GM04503 (cell line): Measurements from ENCODE around the gene ASXL1.
"Not testable (repeated sequence)": the region's sequence is repeated elsewhere in the genome, so short reads cannot be mapped to it uniquely, and the experiment has no call there.

Experiments used
- DNase-seq: peaks from one replicate; pipeline ENCODE4 v3.0.0-alpha.2; 2012; ENCODE audit warnings: low read depth

Gene ASXL1

GRCh38 chr20:32407131-32407750 lies 49.1 kb downstream of the ASXL1 start:
- DNase-seq: not testable (repeated sequence)

DNA sequence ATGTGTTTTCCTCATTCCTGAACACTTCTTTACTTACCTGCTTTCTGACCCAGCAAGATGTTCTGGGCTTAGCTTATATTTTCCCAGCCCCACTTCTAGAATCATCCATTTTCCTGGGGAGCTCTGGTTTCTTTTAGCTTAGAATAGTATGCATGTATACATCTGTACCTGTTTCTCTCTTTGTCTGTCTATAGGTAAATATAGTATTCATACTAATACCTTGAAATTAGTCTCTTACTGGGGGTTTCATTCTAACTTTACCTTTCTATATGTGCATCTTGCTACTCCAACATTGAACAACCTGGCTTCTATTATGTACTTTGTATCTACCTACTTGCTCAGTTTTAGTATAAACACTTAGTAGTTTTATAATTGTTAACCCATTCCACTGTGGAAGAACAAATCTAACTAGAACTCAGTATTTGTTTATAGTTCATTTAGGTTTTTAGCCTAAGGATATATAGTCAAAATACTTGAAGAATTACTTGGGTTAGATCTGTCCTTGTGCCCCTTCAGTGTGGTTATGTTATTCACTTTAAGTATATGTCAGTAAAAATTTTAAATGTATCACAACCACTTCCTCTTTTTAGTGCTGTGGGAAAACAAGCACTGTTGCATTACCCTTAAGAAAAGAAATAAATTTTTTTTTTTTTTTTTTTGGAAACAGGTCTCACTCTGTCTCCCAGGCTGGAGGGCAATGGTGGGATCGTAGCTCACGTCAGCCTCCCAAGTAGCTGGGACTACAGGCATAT lies 54.0 kb downstream of the ASXL1 start:
- DNase-seq: no peak

DNA sequence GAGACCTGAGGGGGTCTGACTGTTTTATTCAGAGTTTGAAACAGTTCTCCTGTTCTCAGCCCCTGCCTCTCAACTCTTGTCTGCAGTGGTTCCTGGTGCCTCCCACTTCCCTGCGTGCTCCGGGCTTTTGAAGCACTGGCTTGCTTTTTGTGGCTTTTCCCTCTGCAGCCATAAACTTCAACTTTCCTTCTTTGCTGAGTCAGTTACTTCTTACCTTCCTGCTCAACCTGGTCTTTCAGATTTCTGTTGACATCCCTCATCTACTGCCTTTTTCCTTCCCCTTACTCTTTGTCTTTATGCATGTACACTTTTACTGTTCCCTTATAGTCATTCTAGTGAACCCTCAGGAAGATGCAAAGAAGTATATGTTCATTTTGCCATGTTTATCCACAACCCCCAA lies 57.4 kb downstream of the ASXL1 start:
- no peak for DNase-seq

DNA sequence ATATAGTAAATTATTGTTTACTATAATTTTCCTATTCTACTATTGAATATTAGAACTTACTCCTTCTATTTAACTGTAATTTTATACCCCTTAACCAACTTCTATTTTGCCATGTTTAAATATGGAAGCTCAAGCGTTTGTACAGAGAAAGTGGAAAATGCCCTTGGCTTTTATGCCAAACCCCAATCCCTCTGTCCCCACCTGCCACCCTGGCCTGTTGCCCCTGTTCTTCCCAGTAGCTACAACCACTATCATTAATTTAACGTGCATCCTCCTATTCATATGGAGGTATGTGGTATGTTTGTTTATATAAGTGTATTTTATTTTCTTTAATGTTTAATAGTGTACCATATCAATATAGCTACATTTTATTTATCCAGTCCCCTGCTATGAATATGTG lies 58.1 kb downstream of the ASXL1 start:
- no peak for DNase-seq

DNA sequence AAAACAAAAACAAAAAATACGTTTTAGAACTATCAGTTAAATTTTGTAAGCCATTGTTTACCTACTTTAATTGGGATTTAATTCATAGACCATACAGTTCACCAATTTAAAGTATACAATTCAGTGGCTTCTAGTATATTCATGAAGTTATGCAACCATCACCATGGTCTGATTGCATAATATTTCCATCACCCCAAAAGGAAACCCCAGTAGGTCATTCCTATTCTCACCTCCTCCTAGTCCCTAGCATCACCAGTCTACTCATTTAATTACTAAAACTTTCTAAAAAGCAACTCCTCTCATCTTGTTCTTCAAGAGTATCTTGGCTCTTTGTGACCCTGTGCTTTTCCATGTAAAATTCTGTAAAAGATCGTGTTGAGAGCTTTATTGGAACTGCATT lies 60.2 kb downstream of the ASXL1 start:
- DNase-seq: no peak

DNA sequence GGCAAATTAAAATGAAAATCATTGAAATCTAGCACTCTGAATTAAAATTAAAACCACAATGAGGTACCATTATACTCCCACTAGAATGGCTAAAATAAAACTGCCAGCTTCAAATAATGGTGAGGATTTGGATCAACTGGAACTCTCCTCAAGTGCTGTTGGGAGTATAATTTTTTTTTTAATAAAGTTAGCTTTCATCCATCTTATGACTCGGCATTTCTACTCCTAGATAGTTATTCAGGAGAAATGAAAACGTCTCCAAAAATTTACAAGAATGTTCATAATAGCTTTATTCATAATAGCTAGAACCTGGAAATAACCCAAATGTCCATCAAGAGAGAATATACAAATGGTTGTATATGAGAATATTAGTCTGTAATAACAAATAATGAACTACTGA lies 63.2 kb downstream of the ASXL1 start:
- DNase-seq: no peak

DNA sequence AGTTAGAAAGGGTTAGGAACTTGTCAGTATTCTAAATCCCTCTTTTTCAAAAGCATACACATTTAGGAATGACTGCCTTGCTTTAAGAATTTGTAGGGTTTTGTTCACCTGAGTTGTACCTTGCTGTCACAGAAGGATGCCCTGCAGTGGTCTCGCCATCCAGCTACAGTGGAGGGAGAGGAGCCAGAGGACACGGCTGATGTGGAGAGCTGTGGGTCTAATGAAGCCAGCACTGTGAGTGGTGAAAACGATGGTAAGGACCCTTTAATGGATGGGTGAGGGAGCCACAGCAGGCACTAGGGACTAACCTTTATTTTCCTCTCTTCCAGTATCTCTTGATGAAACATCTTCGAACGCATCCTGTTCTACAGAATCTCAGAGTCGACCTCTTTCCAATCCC lies 69.9 kb downstream of the ASXL1 start:
- DNase-seq: no peak

DNA sequence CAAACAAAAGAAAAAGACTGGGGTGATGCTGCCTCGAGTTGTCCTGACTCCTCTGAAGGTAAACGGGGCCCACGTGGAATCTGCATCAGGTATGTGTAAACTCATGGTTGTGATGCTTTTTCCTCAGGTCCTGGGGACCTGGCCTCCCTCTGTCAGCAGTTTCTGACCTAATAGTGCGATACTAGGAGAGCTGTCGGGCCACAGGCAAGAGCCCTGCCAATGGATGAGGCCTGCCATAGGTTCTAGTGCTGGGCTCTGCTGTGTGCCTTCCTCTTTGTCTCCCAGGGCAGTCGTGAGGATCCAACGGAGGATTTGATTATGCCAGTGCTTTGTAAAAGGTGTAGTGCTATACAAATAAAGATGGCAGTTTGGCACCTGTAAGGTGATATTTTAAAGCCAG lies 71.2 kb downstream of the ASXL1 start:
- DNase-seq: no peak

DNA sequence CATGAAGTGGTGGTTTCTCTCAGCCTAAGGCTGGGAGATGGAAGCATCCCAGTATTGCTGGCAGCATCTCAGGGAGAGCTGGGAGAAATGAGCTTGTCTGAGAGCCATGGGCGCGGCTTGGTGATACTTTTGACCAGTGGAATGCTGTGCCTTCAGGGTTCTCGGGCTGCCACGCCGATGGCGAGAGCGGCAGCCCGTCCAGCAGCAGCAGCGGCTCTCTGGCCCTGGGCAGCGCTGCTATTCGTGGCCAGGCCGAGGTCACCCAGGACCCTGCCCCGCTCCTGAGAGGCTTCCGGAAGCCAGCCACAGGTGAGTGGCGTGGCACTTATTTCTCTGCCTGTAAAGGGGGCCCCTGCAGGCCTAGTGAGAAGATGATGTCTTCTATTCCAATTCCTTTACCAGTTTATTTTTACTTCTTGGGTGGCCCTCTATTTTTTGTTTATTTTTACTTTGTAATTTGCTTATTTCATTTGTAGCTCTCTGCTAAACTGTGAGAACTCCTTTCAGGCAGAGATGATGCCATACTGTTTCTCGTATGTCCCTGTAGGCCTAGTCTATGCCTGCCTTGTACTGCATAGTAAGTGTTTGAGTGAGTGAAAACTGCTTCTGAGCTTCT lies 71.7 kb downstream of the ASXL1 start:
- no peak for DNase-seq

DNA sequence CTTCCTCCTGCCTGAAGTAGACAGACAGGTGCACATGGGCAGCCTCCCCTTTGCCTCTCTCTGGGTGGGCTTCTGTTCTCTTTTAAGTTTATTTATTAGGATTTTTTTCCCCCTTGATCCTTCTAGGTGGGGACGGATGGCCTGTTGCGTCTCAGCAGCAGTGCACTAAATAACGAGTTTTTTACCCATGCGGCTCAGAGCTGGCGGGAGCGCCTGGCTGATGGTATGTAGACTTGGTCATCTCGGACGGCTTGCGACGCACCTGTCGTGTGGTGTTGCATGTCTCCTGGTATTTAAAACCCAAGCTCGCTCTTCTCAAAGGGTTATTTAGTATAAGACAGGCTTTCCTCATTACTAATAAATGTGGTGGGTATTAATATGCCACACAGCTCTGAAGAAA lies 73.3 kb downstream of the ASXL1 start:
- DNase-seq: no peak

GRCh38 chr20:32432277-32432676 lies 74.1 kb downstream of the ASXL1 start:
- DNase-seq: no peak

- DNase-seq: no peak
Observed at GRCh38 chr20:32433311-32434021, 75.3 kb downstream of the ASXL1 start.

DNA sequence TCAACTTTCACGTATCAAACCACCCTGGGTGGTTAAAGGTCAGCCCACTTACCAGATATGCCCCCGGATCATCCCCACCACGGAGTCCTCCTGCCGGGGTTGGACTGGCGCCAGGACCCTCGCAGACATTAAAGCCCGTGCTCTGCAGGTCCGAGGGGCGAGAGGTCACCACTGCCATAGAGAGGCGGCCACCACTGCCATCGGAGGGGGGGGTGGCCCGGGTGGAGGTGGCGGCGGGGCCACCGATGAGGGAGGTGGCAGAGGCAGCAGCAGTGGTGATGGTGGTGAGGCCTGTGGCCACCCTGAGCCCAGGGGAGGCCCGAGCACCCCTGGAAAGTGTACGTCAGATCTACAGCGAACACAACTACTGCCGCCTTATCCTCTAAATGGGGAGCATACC lies 76.3 kb downstream of the ASXL1 start:
- no peak for DNase-seq

GRCh38 chr20:32435449-32436107 lies 77.4 kb downstream of the ASXL1 start:
- DNase-seq: no peak

DNA sequence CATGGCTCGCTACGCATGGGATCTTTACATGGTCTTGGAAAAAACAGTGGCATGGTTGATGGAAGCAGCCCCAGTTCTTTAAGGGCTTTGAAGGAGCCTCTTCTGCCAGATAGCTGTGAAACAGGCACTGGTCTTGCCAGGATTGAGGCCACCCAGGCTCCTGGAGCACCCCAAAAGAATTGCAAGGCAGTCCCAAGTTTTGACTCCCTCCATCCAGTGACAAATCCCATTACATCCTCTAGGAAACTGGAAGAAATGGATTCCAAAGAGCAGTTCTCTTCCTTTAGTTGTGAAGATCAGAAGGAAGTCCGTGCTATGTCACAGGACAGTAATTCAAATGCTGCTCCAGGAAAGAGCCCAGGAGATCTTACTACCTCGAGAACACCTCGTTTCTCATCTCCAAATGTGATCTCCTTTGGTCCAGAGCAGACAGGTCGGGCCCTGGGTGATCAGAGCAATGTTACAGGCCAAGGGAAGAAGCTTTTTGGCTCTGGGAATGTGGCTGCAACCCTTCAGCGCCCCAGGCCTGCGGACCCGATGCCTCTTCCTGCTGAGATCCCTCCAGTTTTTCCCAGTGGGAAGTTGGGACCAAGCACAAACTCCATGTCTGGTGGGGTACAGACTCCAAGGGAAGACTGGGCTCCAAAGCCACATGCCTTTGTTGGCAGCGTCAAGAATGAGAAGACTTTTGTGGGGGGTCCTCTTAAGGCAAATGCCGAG lies 78.2 kb downstream of the ASXL1 start:
- no peak for DNase-seq

GRCh38 chr20:32436968-32437367 lies 78.8 kb downstream of the ASXL1 start:
- DNase-seq: no peak

GRCh38 chr20:32437391-32438074 lies 79.4 kb downstream of the ASXL1 start:
- no peak for DNase-seq

DNA sequence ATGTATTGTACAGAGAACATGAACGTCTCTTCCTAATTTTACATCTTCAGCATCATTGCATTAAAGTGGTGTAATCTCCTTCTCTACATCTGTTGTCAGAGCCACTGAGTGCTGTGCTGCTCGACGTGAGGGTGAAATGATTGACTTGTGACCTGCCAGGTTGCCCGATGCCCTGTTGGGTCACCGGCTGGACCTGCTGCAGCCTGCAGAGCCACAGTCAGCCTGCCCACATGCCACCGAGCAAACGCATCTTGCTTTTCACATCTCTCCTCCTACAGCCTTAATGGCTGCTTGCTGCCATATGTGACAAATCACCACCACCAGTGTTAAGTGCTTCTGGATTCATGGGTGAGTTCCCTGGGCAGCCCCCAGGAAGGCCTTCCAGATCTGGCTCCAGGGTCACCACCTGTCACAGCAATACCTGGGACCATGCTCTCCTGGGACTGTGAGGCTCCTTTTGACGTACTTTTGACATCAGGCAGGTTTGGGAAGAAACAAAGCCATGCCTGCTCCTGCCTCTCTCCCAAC lies 80.3 kb downstream of the ASXL1 start:
- no peak for DNase-seq

DNA sequence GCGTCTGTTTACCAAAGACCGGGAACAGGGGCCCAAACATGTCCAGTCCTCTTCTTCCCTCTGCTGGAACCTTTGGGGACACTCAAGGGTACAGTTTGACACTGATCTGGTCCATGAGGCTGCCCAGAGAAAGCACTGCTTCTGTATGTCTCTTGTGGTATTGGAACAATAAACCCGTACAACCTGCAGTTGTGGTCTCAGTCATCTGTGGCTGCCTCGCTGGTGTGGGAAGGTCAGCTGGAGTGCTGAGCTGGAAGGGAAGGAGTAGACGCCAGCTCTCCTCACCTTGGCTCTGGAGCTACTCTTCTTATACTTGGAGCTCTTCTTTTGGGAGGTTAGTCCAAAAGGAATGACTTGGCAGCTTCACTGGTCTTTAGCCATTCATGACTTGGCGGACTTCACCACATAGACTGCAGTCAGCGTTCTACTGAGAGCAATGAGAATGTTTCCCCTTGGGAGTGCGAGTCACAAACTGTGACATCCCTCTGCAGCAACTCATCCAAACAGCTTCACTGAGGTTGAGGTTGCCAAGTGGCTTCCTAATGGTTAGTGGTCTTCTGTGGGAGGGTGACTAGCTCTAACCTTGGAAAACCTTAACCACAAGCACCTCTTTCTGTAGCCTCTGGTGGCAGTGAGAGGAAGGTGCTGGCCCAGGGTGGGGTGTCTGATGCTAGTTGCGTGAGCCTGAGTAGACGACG lies 81.2 kb downstream of the ASXL1 start:
- DNase-seq: peak; percentile 90

- DNase-seq: no peak
Observed at GRCh38 chr20:32440069-32440757, 82.1 kb downstream of the ASXL1 start.
